Measurements from ENCODE around the gene SPRN.
"Not testable (repeated sequence)": the region's sequence is repeated elsewhere in the genome, so short reads cannot be mapped to it uniquely, and the experiment has no call there.

Gene SPRN

GRCh38 chr10:133388236-133388972, 36.0 kb downstream of the SPRN start:
- no peak overlapping the region for H3K27ac ChIP-seq
- no peak for TF ChIP-seq CTCF (IDR thresholded peaks at IDR 0.05; ENCODE audit: low read depth, low read length)
- no peak for DNase-seq
- H3K27me3 ChIP-seq (ENCODE audit: insufficient read depth, low read depth, severe bottlenecking): no peaks in the 10 kb centered on the region
- no peaks in the 10 kb centered on the region; the same call in 1 of the 2 replicates for H3K36me3 ChIP-seq
- H3K4me3 ChIP-seq (ENCODE audit: low read depth, low read length): no peak overlapping the region
- H3K9me3 ChIP-seq (ENCODE audit: severe bottlenecking): no peaks in the 10 kb centered on the region

GRCh38 chr10:133386951-133387350, 37.5 kb downstream of the SPRN start:
- not testable (repeated sequence) for H3K27ac ChIP-seq; H3K36me3 ChIP-seq; H3K4me3 ChIP-seq (ENCODE audit: low read depth, low read length); H3K27me3 ChIP-seq (ENCODE audit: insufficient read depth, low read depth, severe bottlenecking); H3K9me3 ChIP-seq (ENCODE audit: severe bottlenecking); DNase-seq

- no peak for TF ChIP-seq CTCF (IDR thresholded peaks at IDR 0.05; ENCODE audit: low read depth, low read length)
- DNase-seq: no peak
- H3K9me3 ChIP-seq (ENCODE audit: severe bottlenecking): no peaks in the 10 kb centered on the region
- H3K27ac ChIP-seq: peak overlapping the region; percentile 59
- no peaks in the 10 kb centered on the region for H3K36me3 ChIP-seq
- H3K27me3 ChIP-seq (ENCODE audit: insufficient read depth, low read depth, severe bottlenecking): no peaks in the 10 kb centered on the region
- no peak overlapping the region for H3K4me3 ChIP-seq (ENCODE audit: low read depth, low read length)
Measured at GRCh38 chr10:133385214-133385613, 39.2 kb downstream of the SPRN start.

GRCh38 chr10:133384071-133384470, 40.4 kb downstream of the SPRN start:
- H3K27ac ChIP-seq: peak overlapping the region; percentile 59

GRCh38 chr10:133383551-133383950, 40.9 kb downstream of the SPRN start:
- Histone ChIP-seq H3K27me3 (ENCODE audit: insufficient read depth, low read depth, severe bottlenecking) (no peaks in the 10 kb centered on the region), H3K4me3 (ENCODE audit: low read depth, low read length) (no peak overlapping the region)
- no peak for TF ChIP-seq CTCF (IDR thresholded peaks at IDR 0.05; ENCODE audit: low read depth, low read length)

More at GRCh38 chr10:133384071-133384470, 40.4 kb downstream of the SPRN start:
- no peaks in the 10 kb centered on the region for H3K27me3 ChIP-seq (ENCODE audit: insufficient read depth, low read depth, severe bottlenecking)
- H3K4me3 ChIP-seq (ENCODE audit: low read depth, low read length): no peak overlapping the region
- no peak for TF ChIP-seq CTCF (IDR thresholded peaks at IDR 0.05; ENCODE audit: low read depth, low read length)
- H3K9me3 ChIP-seq (ENCODE audit: severe bottlenecking): no peaks in the 10 kb centered on the region
- no peak for DNase-seq
- H3K36me3 ChIP-seq: no peaks in the 10 kb centered on the region

GRCh38 chr10:133381036-133381435, 43.4 kb downstream of the SPRN start:
- no peak for TF ChIP-seq CTCF (IDR thresholded peaks at IDR 0.05; ENCODE audit: low read depth, low read length)
- H3K27me3 ChIP-seq (ENCODE audit: insufficient read depth, low read depth, severe bottlenecking): no peaks in the 10 kb centered on the region
- DNase-seq: no peak

More at GRCh38 chr10:133383551-133383950, 40.9 kb downstream of the SPRN start:
- Histone ChIP-seq H3K36me3 (no peaks in the 10 kb centered on the region), H3K27ac (no peak overlapping the region), H3K9me3 (ENCODE audit: severe bottlenecking) (no peaks in the 10 kb centered on the region)
- DNase-seq: no peak

More at GRCh38 chr10:133381036-133381435, 43.4 kb downstream of the SPRN start:
- Histone ChIP-seq H3K4me3 (ENCODE audit: low read depth, low read length) (no peak overlapping the region), H3K9me3 (ENCODE audit: severe bottlenecking) (no peaks in the 10 kb centered on the region), H3K36me3 (no peaks in the 10 kb centered on the region), H3K27ac (no peak overlapping the region)
